AML-193 (cell line): ENCODE data around the gene H1-8.
"Not testable (repeated sequence)": the region's sequence is repeated elsewhere in the genome, so short reads cannot be mapped to it uniquely, and the experiment has no call there.

Experiments
- DNase-seq, 2 experiments: peaks; one replicate each; lab custom pipeline; 2025; lab: John Stamatoyannopoulos, UW

H1-8 gene

DNA sequence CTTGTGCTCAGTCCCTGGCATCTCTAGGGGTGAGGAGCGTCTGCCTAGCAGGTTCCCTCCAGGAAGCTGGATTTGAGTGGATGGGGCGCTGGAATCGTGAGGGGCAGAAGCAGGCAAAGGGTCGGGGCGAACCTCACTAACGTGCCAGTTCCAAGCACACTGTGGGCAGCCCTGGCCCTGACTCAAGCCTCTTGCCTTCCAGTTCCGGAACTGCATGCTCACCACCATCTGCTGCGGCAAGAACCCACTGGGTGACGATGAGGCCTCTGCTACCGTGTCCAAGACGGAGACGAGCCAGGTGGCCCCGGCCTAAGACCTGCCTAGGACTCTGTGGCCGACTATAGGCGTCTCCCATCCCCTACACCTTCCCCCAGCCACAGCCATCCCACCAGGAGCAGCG lies 9.6 kb upstream of the H1-8 start:
- no peak for DNase-seq

DNA sequence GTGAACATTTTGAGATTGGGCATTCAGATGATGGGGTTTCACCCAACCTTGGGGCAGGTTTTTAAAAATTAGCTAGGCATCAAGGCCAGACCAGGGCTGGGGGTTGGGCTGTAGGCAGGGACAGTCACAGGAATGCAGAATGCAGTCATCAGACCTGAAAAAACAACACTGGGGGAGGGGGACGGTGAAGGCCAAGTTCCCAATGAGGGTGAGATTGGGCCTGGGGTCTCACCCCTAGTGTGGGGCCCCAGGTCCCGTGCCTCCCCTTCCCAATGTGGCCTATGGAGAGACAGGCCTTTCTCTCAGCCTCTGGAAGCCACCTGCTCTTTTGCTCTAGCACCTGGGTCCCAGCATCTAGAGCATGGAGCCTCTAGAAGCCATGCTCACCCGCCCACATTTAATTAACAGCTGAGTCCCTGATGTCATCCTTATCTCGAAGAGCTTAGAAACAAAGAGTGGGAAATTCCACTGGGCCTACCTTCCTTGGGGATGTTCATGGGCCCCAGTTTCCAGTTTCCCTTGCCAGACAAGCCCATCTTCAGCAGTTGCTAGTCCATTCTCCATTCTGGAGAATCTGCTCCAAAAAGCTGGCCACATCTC lies 8.4 kb upstream of the H1-8 start:
- DNase-seq, result no peak

DNA sequence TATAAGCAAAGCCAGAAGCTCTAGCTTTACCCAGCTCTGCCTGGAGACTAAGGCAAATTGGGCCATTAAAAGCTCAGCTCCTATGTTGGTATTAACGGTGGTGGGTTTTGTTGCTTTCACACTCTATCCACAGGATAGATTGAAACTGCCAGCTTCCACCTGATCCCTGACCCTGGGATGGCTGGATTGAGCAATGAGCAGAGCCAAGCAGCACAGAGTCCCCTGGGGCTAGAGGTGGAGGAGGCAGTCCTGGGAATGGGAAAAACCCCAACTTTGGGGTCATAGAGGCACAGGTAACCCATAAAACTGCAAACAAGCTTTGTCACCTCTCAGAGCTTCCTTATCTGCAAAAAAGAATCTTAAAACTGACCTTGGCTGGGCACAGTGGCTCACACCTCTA lies 7.9 kb upstream of the H1-8 start:
- DNase-seq, result no peak

DNA sequence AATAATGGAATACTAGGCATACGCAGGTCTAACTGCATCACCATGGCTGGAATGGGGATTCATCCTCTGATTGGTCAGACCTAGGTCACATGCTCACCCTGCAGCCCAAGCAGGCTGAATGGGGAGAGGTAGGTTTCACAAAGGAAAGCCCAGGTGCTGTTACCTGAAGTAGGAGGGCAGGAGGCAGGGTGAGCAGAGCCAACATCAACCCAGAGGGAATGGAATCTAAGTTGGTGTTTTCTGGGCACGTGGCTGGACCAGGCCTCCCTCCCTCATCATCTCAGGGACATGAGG lies 6.7 kb upstream of the H1-8 start:
- no peak for DNase-seq

DNA sequence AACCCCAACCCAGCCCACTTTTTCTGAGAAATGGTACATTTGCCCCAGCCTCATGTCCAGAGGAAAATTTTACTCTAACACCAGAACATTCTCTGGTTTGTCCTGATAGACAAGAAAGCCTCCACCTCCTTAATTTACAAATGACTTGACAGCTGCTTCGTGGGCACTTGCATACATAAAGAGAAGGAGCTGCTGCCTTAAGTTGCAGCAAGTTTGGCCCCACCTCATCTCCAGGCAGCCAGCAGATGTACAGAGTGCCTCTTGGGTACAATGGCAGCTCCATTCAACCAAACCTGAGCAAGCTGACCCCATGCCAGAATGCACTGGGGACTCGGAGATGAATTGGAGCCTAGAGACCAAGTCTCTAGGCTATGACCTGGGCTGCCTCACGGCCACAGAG lies 6.2 kb upstream of the H1-8 start:
- DNase-seq, result no peak

DNA sequence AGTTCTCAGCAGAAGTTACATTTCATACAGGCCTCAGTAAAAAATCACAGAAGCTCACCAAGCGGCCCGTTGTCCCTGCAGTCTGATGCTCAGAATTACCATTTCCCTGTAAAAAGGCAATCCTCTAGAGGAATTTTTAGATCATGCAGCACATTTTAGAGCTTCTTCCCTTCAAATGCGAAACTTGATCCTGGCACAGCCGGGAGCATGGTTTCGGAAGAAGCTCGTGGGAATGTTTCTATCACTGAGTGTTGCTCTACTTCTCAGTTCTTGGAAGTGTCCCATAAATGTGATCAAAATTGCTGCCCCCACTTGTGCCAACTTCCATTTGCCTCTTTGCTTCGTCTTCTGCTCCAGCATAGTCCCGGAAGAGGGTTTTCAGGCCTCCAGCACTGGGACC lies 3.8 kb upstream of the H1-8 start:
- no peak for DNase-seq

DNA sequence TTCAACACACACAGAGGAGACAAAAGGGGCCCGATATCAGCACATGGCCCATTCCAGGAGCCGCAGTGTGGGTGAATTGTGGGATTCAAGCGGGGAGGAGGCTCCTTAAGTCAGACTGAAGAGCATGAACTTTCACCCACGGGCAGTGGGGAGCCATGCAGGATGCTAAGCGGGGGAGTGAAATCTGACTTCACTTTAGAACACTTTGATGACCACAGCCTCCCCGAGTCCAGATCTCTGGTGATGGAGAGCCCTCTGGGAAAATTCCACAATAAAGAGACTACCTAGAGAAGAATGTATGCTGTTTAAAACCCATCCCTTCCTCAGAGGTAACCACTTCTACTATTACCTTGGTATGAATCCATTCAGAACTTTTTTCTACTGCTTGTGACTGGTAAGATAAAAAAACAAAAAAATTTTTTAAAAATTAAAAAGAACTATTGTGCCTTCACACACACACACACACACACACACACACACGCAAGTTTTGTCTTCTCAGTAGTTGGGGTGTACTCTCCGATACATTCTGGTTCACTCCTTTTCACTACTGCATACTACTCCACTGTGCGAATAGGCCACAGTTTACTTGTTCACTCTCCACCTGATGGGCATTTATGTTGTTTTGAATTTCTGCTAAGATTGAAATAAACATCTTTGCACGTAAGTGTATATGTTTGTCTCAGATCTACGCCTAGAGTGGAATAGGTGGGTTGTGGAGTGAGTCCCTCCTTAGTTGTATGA lies 2.0 kb upstream of the H1-8 start:
- no peak for DNase-seq

DNA sequence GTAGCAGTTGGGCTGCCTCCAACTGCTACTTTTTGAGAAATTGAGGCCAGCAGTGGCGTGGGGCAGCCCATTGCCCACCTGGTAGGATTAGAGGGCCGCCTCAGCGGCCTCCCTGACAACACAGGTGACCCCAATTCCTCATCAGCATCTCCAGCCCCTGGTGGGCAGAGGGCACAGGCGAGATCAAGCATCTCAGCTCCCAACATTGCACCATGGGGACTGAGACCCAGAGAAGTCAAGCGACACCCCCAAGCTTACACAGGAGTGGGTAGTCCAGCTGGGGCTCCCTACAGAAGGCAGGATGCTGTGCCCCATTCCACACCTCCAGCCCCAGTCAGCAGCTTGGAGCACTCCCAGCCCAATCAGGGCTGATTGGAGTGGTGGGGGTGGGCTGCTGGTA lies 228 bp upstream of the H1-8 start:
- no peak for DNase-seq

DNA sequence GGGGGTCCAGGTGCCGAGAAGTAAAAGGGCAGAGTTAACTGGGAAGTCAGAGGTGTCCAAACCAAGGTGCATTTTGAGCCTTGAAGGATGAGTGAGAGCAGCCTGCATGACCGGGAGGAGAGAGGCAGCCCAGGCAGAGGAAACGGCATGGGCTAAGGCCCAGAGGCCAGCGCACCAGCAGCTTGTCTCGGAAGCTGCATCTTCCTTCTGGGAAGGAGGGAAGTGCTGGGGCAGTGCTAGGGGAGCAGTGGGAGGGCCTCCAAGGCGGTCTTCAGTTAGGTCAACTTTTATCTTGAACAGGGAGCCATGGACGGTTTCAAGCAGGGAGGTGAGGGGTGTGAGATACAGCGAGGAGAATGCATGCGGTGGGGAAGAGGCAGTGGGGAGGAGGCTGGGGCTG lies 1.0 kb downstream of the H1-8 start:
- no peak for DNase-seq

DNA sequence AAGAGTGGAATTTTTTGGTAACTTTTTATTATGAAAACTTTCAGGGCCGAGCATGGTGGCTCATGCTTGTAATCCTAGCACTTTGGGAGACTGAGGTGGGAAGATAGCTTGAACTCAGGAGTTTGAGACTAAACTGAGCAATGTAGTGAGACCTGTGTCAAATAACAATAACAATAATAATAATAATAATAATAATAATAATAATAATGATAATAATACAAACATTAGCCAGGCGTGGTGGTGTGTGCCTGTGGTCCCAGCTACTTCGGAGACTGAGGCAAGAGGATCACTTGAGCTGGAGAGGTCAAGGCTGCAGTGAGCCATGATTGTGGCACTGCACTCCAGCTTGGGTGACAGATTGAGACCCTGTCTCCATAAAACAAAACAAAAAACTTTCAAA lies 3.0 kb downstream of the H1-8 start:
- DNase-seq, result not testable (repeated sequence)

DNA sequence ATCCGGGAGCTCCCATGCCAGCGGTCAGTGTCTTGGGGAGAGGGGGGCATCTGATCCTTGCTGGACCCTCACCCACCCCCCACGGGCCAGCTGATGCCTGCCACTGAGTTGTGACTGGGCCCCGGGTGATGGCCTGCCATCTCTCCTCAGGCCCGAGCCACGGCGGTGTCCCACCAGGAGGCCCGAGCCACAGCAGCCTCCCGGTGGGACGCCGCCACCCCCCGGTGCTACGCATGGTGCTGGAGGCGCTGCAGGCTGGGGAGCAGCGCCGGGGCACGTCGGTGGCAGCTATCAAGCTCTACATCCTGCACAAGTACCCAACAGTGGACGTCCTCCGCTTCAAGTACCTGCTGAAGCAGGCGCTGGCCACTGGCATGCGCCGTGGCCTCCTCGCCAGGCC lies 4.3 kb downstream of the H1-8 start:
- no peak for DNase-seq

DNA sequence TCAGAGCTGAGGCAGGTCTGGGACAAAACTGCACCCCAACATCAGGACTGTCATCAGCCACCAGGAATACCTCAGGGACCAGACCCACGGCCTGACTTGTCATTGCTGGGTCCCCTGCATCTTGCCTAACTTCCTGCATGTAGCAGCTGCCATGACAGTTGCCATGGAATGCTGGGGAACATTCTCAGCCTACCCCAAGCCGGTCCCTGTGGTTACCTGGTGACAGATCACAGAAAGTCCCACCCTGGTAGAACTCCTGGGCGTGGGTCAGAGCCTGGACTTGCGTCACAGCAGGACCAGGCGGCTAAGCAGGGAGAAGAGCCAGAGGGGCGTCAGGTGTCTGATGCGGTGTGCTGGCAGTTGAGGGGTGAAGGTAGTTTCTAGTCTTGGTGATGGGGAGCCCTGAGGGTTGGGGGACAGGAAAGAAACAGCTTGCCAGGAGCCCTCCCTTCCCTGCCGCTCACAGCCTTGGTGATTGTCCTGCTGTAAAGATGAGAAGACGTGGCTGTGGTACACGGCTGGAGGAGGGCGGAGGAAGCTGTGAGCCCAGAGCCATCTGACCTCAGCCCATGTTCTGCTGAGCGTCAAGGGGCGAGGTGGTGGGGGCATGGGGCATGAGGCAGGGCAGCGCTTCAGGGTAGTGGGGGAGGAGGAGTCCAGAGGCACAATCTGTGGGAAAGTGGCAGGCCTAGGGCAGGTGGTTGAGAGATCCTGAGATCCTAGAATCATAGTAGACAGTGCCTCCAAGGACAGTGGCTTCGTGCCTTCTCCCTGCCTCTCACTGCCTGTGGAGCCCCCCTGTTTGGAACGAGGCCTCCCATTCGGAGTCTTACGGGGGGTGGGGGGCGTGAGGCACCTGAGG lies 5.4 kb downstream of the H1-8 start:
- no peak for DNase-seq

DNA sequence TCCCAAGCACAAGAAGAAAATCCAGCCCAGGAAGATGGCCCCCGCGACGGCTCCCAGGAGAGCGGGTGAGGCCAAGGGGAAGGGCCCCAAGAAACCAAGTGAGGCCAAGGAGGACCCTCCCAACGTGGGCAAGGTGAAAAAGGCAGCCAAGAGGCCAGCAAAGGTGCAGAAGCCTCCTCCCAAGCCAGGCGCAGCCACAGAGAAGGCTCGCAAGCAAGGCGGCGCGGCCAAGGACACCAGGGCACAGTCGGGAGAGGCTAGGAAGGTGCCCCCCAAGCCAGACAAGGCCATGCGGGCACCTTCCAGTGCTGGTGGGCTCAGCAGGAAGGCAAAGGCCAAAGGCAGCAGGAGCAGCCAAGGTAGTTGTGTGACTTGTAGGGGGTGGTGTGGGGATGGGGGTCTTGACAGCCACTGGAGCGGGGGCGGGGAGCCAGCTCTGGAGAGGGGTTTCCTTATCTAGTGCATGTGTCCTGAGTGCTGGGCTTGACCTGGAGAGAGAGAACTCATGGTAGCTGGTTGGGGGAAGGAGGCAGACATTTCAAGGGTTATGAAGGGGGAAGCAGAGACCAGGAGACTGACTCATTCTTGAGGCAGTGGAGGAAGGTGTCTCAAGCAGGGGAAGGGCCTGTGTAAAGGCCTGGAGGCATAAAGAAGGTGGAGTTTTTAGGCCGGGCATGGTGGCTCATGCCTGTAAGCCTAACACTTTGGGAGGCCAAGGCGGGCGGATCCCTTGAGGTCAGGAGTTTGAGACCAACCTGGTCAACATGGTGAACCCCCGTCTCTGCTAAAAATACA lies 6.2 kb downstream of the H1-8 start:
- DNase-seq, result peak; percentile 82 to 83

DNA sequence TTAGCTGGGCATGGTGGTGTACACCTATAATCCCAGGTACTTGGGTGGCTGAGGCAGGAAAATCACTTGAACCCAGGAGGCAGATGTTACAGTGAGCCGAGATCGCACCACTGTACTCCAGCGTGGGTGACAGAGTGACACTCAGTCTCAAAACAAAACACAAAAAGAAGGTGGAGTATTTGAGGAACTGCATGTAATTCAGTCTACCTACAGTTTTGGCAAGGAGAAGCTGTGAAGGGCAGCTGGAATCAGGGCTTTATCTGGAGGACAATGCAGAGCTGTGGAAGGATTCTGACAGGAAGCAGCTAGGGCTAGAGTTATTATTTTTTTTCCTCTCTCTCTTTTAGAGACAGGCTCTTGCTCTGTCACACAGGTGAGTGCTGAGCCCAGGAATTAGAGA lies 6.8 kb downstream of the H1-8 start:
- DNase-seq, result peak; percentile 13 to 25

DNA sequence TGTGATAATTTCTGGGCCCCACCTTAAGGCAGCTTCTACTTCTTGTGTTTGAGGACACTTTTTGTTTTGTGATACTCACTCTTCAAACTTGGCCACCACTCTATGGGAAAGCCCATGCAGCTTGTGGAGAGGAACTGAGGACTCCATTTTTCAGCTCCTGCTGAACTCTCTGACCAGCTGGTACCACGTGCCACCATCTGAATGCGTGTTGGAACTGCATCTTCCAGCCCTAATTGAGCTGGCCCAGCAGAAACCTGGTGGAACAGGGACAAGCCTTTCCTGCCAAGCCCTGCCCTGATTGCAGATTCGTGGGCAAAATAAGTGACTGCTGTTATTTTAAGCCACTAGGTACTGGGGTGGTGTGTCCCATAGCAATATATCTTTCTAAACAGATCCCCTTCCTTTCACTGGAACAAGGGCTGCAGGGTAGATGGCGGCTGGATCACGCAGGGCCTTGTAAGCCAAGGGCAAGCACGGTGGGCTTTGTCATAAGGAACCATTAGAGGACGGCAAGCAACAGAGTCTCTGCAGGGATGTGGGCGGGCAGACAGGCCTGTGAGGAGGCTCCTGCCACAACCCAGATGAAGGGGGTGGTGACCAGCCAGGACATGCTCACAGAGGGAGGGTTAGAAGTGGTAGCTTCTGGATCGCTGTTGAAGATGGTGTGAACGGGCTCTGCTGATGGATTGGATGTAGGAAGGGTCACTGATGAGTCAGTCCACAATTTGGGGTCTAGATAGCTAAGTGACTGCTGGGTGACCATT lies 9.5 kb downstream of the H1-8 start:
- no peak for DNase-seq

DNA sequence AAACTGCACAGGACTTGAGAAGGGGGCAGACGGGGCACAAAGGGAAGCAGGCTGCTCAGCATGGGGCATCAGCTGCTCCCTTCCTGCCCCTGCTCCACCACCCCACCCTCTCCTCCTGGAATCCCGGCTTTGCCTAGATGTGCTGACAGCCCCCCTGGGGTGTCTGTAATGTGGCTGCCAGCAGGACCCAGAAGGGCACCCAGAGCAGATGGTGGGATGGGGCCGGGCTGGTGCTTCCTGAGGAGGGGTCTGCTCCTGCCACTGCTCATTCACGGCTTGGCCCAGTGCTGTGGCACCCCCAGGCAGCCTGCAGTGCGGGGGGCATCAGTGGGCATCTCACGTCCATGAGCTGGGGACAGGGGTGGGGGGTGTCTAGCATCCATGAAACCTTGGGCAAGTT lies 10.2 kb downstream of the H1-8 start:
- no peak for DNase-seq

DNA sequence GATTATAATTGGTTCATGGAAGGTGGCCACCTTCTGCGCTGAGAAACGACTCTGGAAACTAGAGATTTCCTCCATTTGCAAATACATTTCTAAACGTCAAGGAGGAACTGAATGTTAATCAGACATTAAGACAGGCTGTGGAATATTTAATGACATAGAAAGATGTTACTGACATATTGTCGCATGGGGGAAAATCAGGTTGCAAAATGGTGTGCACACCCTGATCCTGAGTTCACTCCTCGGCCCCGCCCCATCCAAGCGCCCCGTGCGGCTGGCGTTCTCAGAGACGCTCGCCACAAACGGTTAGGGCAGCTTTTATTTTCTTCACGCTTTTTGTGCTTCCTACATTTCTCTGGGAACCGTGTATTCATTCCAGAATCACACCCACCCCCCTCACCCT lies 10.7 kb downstream of the H1-8 start:
- DNase-seq, result no peak

DNA sequence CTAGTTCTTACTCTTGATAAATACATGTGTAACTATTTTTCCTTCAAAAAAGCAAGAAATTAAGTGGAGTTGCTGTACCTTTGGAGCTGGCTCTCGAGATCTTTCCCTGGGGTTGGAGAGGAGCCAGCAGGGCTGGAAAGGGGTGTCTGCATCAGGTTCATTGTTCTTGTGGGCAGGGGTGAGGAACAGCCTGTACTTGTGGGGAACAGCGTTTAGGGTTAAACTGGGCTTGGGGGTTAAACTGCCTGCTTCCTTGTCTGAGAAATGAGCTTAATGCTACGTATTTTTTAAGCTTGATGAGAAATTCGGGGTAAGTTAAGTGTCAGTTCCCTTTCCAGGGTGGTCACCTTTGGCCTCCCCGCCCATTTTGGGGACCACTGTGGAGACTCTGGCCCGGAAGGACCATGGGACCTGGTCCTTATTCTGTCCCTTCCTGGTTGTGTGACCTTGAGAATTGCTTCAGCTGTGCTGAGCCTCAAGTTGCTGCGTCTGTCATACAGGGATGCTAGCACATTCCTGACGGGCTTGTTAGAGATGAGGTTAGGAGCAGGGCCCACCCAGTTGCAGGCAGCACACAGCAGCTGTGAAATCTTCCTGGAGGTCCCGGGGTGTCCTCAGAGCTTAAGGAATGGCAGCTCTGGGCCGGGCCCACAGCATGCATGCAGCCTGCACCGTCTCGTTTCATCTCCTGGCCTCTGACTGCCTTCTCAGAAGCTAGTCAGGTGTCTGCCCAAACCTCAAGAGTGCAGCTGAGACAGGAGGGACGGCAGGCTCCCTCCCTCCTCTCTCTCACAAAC lies 11.6 kb downstream of the H1-8 start:
- no peak for DNase-seq

DNA sequence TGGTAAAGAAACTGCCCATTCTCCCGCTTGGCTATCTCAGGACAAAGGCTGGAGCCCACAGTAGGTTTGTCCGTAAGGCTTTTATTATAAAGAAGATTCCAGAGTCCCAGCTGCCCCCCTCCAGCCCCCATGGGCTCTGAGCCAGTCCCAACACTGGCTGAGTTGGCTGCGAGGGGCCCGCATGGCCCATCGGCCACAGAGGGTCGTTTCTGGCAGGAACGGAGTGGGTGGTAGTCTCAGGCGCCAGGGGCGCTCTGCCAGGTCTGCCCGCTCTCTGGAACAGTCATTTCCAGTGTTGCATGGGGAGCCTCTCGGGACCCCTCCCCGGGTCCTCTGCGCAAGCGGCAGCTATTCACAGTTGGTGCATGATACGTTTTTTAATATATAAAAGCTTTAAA lies 12.2 kb downstream of the H1-8 start:
- no peak for DNase-seq

DNA sequence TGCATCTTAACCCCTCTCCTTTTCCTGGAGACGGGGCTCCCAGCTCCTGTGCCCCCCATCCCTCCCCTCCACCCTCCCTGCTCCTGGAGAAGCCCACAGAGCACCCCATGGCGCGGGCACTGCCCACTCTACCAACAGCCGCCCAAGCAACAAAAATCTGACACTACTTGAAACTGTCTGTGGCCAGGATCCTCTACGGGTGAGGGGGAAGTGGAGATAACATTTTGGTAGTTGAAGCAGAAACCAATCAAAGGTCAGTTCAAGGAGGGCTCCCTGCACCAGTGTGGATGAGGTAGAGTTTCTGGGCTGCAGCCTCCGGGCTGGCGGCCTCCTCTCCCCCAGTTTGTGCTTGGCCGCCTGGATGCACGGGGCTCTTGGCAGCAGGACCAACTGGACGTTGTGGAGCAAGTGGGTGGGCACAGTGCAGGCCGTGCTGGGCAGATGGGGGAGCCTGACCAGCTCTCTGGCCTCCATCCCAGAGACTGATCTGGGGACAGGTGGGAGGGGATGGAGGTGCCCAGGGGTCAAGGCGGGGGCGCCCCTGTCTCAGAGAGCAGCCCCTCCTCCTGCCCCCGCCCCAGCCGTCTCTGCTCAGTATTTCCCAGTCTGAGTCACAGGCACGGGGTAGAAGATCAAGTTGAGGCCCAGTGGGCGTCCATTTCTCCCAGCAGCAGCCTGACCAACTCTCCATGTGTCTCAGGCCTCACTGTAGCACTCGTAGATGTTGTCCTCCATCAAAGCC lies 12.8 kb downstream of the H1-8 start:
- DNase-seq, result no peak
